ENCODE results near the gene PDZRN4.

Gene PDZRN4

DNA sequence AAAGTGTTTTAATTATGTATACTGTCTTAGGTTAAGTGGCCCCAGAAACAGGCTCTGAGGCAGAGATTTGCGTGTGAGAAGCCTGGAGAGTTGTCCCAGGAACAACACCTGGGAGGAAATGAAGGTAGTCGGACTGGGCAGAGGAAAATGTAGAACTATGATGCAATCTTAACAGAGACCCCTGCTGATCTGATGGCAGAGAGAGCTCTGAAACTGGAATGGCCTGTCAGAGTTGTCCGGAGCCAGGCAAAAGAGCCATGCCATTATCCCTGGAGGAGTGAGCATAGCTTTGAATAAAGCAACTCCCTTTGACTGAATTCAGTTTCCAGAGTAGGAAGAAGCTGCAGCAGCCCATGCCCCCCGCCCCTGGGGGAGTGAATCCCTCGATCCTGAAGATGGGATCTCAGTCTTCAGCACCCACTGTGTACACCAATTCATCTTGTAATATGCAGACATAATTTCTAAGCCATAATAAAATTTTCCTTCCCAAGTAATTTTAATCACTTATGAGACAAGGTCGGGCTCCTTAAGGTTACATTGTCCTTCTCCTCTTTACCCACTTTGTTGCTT is 264.8 kb downstream of the PDZRN4 start:
- DNase-seq (ENCODE audit: low read depth in 1 of 2, low spot score in 1 of 2), result no peak

GRCh38 chr12:41453409-41453808 is 265.3 kb downstream of the PDZRN4 start:
- no peak for DNase-seq (ENCODE audit: low read depth in 1 of 2, low spot score in 1 of 2)

- no peak for DNase-seq (ENCODE audit: low read depth in 1 of 2, low spot score in 1 of 2)
Observed at GRCh38 chr12:41459111-41459905, 271.2 kb downstream of the PDZRN4 start.

- no peak for DNase-seq (ENCODE audit: low read depth in 1 of 2, low spot score in 1 of 2)
Observed at GRCh38 chr12:41459906-41460214, 271.7 kb downstream of the PDZRN4 start.

GRCh38 chr12:41460906-41461305 is 272.8 kb downstream of the PDZRN4 start:
- no peak for DNase-seq (ENCODE audit: low read depth in 1 of 2, low spot score in 1 of 2)

DNA sequence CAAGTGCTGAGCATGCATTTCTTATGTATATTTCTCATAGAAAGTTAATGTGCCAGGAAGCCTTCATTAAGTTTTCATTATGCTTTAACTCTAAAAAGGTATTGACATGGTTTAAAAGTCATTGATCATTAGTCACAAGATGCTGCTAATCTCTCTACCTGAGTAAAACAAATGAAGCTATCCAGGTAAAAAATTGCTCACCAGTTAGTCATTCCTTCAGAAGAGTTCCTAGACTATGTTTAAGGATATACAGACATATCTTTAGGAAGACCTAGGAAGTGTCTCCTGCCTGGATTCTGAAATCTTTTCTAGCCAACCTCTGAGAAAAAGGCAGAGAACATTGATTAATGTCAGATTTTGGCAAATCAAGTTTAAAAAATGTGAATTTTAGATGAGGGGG is 274.2 kb downstream of the PDZRN4 start:
- DNase-seq (ENCODE audit: low read depth in 1 of 2, low spot score in 1 of 2), result no peak

DNA sequence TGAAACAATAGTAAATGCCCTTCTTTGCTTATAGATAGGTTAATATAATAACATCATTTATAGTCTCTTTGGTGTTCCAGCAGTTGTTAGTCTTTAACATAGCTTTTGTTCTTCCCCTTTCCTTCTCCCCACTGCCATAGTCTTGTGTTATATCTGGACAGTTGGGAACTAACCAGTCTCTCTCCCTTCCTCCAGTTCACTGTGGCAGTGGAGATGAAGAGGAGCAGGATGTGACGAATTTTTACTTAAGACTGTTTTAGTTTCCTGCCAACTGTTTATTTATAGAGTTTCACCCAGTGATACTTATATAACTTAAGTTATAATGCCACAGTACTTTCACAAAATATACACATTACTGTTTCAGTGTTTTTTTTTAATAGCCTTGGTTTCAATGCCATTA is 277.4 kb downstream of the PDZRN4 start:
- no peak for DNase-seq (ENCODE audit: low read depth in 1 of 2, low spot score in 1 of 2)

GRCh38 chr12:41466300-41466699 is 278.2 kb downstream of the PDZRN4 start:
- DNase-seq (ENCODE audit: low read depth in 1 of 2, low spot score in 1 of 2), result no peak

GRCh38 chr12:41466802-41467201 is 278.7 kb downstream of the PDZRN4 start:
- no peak for DNase-seq (ENCODE audit: low read depth in 1 of 2, low spot score in 1 of 2)

DNA sequence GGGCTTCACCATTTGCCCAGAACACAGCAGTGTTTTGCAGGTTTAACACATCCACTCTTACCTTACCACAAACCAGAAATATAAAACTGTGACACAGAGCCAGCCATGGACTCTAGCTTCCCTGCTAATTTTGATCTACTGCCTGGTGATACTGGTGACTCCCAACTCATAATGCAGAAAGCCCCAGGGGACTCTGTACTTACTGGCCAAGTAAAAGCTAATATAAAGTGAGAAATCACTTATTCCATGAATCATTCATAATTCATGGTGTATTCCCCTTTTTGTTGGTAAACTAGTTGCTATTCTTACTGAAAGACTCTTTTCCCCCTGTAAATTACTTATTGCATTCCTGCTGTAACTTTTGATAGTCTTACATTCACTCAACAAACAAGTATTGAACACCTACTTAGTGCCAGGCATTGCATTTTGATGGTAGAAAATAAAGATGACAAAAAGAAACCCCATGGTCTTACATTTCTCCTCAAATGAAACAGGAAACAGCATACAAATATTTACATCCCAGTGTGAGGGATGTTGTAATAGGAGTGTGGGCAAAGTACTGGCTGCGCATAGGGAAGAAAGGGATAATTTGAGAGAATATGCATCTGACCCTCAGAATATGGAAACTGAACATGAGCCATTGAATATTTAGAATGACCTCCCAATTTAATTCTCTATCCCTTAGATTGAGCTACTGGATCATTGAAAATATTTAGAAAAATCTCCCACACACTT is 279.6 kb downstream of the PDZRN4 start:
- DNase-seq (ENCODE audit: low read depth in 1 of 2, low spot score in 1 of 2), result no peak

DNA sequence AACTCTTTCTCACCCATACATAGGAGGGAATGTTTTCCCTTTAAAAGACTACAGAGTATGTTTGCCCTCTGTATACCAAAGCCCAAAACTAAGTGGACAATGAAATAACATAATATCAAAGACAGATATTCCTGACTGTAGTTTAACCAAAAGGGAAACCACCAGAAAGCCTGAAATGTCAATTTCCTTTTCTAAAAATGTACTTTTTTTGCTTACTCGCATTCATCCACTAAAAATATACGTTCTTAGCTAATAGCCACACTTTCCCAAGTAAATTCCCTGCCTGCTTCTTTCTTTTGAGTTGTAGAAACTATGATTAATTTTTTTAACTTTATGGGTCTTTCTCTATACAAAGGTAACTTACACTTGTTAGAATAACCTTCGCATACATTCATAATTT is 280.2 kb downstream of the PDZRN4 start:
- DNase-seq (ENCODE audit: low read depth in 1 of 2, low spot score in 1 of 2), result no peak

DNA sequence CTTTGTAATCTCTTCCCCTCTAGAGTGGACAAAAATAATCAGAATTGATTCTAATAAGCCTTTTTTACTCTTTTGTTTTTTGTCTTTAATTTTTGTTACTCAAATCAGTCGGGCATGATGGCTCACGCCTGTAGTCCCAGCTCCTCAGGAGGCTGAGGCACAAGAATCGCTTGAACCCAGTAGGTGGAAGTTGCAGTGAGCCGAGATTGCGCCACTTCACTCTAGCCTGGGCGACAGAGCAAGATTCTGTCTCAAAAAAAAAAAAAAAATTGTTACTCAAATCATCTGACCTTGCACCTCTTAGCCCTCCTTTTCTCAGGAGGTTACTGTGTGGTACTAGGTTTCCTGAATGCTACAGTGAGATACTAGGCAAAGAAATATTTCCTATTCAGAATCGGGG is 280.6 kb downstream of the PDZRN4 start:
- no peak for DNase-seq (ENCODE audit: low read depth in 1 of 2, low spot score in 1 of 2)

GRCh38 chr12:41473441-41473840 is 285.3 kb downstream of the PDZRN4 start:
- no peak for DNase-seq (ENCODE audit: low read depth in 1 of 2, low spot score in 1 of 2)

DNA sequence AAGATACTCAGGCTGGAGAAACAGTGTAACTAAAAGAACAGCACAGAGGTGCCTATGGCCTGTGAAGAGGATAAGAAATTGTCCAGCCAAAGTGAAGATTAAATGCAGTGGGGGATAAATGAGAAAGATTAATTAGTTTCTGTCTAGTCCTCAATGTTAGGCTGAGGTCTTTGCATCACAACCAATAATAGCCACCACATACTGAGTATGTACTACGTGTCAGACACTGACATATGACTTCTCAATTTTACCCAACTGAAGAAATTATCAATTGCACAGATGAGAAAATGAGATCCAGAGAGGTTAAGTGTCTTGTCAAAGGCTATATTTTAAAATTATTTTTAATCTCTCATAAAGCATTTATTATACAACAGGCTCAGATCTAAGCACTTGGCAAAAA is 285.9 kb downstream of the PDZRN4 start:
- no peak for DNase-seq (ENCODE audit: low read depth in 1 of 2, low spot score in 1 of 2)

- no peak for DNase-seq (ENCODE audit: low read depth in 1 of 2, low spot score in 1 of 2)
Observed at GRCh38 chr12:41476499-41477439, 288.6 kb downstream of the PDZRN4 start.

GRCh38 chr12:41479426-41479825 is 291.3 kb downstream of the PDZRN4 start:
- no peak for DNase-seq (ENCODE audit: low read depth in 1 of 2, low spot score in 1 of 2)

DNA sequence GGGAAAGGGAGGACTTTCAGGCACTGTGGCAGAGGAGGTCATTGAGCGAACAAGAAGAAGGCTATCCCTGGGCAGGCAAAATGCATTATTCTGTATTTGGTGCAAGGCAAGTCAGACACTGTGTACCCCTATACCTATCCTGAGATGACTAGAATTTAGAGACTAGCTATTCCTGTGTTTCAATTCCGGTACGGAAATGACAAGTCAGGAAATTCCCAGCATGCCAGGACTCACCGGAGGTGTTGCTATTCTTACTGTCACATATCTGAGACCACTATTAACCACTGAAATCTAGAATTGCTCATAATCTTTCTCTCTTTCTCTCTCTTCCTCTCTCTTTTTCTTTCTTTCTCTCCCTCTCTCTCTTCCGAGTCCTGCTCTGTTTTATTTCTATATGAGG is 297.1 kb downstream of the PDZRN4 start:
- DNase-seq (ENCODE audit: low read depth in 1 of 2, low spot score in 1 of 2), result no peak

DNA sequence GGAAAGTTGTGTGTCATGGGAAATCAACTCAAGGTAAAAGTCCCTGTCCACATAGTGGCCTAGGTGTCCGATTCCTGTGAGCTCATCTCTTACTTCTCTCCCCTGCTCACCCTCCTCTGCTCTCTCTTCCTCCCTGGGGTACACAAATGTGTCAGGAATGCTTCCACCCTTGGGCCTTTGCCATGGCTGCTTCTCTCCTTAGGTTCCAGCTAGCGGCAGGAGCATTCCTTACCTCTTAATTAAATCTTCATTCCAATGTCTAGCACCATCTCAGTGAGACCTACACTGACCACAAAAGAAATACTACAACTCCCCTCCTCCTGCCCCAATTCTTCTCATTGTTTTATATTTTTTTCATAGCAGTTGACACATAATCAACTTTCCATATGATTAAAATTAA is 298.6 kb downstream of the PDZRN4 start:
- DNase-seq (ENCODE audit: low read depth in 1 of 2, low spot score in 1 of 2), result no peak

GRCh38 chr12:41496009-41496408 is 307.9 kb downstream of the PDZRN4 start:
- DNase-seq (ENCODE audit: low read depth in 1 of 2, low spot score in 1 of 2), result no peak

DNA sequence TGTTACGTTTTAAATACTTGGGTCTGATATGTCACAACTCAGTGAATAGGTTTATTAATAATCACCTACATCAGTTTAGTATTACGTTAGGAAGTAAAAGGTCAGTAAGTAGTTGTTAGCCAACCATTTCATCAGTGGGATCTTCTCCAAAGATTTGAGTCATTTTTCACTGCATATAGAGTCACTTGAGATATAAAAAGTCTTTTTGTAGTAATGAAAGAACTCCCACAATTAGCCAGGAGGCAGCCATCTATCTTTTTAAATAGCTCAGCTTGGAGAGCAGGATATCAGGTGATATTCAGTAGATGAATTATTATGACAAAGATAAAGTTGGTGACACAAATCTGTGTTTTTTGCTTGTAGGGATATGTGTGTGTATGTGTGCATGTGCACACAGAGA is 309.3 kb downstream of the PDZRN4 start:
- DNase-seq (ENCODE audit: low read depth in 1 of 2, low spot score in 1 of 2), result no peak

GRCh38 chr12:41504976-41505375 is 316.9 kb downstream of the PDZRN4 start:
- no peak for DNase-seq (ENCODE audit: low read depth in 1 of 2, low spot score in 1 of 2)

Data from activated CD4-positive, alpha-beta T cell treated with anti-CD3 and anti-CD28 coated beads, Interleukin-2, amount 50 U/mL, for 24 hours (primary cell).